Left ventricle myocardium inferior (tissue), 1 donor: Measurements from ENCODE around the gene CDC42BPB. TPM values are rescaled to one million over a fixed set of nuclear protein-coding genes. Genes with fewer than 3 reads are reported as not detected.

ENCODE experiments used
- DNase-seq: peaks from one replicate; pipeline ENCODE4 v3.0.0-alpha.2; 2020
- H3K27ac ChIP-seq: fragments of 200-600 bp; replicated peaks from 2 replicates; pipeline ENCODE4 v1.8.0; 2021
- H3K27me3 ChIP-seq: fragments of 200-600 bp; 2 replicates; pipeline ENCODE4 v1.8.0; 2021; ENCODE audit warnings: low read depth
- H3K36me3 ChIP-seq: fragments of 200-600 bp; 2 replicates; pipeline ENCODE4 v1.8.0; 2021
- H3K4me1 ChIP-seq: fragments of 200-600 bp; 2 replicates; pipeline ENCODE4 v1.8.0; 2021
- H3K4me3 ChIP-seq: fragments of 200-600 bp; 2 replicates; pipeline ENCODE4 v1.8.0; 2021; ENCODE audit warnings: mild to moderate bottlenecking, moderate library complexity
- H3K9me3 ChIP-seq: fragments of 200-600 bp; replicated peaks from 2 replicates; pipeline ENCODE4 v1.8.0; 2021
- intact Hi-C: fragments of 100-400 bp; cut with micrococcal nuclease; formaldehyde crosslinking; loops from one replicate; pipeline ENCODE4 v1.11.0; 2022
- total RNA-seq: library from RNA; stranded (reverse); fragmentation: NEBNext Ultra II Directional; extraction: Animal tissue kit (Norgen Biotek cat#: 25700); gene quantifications from one replicate; pipeline ENCODE4 v1.2.1, GENCODE V29; 2021
- TF ChIP-seq, protein P1 (sequence below): fragments of 200-600 bp; IDR thresholded peaks from 2 replicates; pipeline ENCODE4 v1.8.0; 2021; ENCODE audit warnings: antibody characterized with exemption, mild to moderate bottlenecking, borderline replicate concordance
- donor health status: DM: no; HTN: yes; CAD: no; lungs with severe emphysema.

Gene CDC42BPB
- total RNA-seq, 1 donor from 2014 or later, result 67.1 TPM

DNA sequence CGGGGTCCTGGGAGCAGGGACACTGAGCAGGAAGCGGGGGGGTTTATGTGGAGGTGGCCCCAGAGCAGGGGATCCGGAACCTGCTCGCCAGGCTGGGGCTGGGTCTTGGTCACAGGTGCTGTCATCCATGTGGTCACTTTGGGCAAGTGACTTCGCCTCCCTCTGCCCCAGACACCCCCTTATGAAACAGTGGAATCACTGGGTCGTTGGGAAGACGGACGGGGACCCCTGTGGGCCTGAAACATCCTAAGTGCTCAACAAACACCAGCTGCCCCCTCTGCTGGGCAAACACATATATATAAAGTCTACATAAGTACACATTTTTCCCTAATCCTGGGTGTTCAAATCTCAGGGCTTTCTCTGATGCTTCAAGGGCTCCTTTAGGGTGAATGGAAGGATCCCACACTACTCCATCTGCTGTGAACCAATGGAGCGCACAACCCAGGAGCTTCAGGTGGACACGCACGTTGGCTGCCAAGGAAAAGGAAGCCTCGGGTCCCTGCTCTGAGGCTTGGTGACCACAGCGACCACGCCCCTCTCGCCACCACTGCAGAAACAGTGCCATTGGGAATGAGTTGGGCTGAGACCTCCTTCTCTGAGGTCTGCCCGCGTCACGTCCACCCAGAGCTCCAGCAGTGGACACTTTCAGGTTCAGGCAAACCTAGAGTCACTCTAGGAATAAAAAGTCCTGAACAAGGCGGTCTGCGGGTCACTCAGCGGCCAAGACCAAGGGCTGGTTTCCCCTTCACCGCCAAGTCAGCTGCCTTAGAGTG is 54.6 kb downstream of the CDC42BPB start:
- DNase-seq, result no peak
- TF ChIP-seq, protein P1, sequence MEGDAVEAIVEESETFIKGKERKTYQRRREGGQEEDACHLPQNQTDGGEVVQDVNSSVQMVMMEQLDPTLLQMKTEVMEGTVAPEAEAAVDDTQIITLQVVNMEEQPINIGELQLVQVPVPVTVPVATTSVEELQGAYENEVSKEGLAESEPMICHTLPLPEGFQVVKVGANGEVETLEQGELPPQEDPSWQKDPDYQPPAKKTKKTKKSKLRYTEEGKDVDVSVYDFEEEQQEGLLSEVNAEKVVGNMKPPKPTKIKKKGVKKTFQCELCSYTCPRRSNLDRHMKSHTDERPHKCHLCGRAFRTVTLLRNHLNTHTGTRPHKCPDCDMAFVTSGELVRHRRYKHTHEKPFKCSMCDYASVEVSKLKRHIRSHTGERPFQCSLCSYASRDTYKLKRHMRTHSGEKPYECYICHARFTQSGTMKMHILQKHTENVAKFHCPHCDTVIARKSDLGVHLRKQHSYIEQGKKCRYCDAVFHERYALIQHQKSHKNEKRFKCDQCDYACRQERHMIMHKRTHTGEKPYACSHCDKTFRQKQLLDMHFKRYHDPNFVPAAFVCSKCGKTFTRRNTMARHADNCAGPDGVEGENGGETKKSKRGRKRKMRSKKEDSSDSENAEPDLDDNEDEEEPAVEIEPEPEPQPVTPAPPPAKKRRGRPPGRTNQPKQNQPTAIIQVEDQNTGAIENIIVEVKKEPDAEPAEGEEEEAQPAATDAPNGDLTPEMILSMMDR, result no peak

DNA sequence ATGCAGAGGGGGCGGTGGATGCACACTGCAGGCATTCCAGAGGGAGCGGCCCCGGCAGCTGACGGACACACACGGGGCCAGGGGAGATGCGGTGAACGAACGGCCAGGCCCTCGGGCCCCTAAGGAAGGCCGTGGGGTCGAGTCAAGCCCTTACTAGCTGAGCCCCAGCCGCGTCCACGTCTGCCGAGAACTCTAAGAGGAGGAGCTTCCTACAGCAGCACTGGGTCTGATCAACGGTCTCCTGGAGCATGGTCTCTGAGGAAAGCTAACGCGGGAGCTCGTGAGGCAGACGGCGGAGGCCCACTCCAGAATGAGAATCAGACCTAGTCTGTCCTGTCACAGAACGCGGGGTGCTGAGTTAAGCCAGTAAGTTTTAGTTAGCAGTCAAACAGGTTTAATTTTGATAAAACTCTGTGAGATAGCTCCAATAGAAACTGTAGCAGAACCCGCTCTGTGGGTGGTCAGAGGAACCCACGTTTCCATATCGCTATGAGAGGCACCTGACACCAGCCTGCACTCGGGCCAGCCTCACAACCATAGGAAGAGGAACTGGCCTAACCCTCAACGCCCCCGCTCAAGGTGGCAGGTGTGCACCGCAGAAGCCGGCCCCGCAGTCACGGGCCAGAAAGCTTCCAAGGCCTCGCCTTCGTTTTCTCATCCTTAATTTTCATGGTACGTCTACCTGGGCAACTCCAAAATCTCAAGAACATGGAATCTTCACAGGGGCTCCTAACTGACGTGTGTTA is 55.5 kb downstream of the CDC42BPB start:
- Histone ChIP-seq H3K36me3 (peaks cover 82% of the 10 kb centered on the region), H3K4me1 (peaks cover 10% of the 10 kb centered on the region), H3K9me3 (no peaks in the 10 kb centered on the region), H3K27me3 (no peaks in the 10 kb centered on the region), H3K4me3 (no peak overlapping the region), H3K27ac (no peak overlapping the region)
- TF ChIP-seq, protein P1, result no peak
- no peak for DNase-seq
- intact Hi-C loops, result no loop called here

More for the DNA sequence above, 54.6 kb downstream of the CDC42BPB start:
- Histone ChIP-seq H3K4me3 (no peak overlapping the region), H3K36me3 (peaks cover 82% of the 10 kb centered on the region), H3K27ac (no peak overlapping the region), H3K27me3 (no peaks in the 10 kb centered on the region), H3K4me1 (peaks cover 20% of the 10 kb centered on the region), H3K9me3 (no peaks in the 10 kb centered on the region)
- intact Hi-C loops, result no loop called here

DNA sequence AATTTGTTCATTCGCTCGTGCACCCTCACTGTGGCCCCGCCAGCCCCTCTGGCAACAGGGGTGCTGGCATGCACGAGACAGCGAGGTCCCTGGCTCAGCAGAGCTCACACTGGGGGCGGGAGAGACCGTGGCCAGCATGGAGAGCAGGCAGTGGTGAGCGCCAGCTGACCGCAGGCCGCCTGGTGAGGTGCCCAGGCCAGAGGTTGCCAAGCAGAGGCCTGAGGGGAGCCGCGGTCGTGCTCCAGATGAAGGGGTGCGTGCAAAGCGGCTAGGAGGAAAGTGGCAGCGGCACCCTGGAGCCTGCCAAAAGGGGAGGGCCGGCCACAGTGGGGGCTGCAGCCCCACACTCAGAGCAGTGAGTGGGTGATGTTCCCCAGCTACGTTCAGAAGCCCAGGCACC is 56.1 kb downstream of the CDC42BPB start:
- intact Hi-C loops, result no loop called here
- Histone ChIP-seq H3K36me3 (peaks cover 84% of the 10 kb centered on the region), H3K27ac (no peak overlapping the region)

DNA sequence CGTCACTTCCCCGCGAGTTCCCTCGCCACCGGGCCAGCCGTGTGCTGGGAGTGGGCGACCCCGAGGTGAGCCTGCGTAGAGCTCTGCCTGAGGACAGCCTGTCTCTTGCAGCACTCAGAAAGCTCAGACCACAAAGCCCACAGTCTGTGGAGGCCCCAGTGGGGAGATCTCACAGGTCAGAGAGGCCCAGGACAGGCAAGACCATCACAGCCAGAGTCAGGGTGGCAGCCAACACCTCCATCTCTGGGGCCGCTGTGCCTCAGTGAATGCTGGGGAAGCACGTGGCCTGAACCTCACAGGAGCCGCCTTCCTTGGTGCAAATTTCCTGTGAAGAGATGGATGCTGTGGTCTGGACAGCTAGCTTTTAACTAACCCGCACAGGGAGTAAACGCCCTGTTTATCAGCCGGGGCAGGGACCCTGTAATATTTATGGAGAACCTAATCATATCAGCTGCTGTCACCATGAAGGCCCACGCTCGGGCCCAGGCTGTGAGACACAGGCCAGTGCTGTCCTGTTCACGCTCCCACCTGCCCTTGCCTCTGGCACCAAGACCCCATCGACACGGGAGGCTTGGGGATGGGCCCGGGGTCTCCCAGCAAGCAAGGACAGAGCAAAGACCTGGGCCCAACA is 56.9 kb downstream of the CDC42BPB start:
- no peak overlapping the region for H3K4me3 ChIP-seq
- DNase-seq, result no peak
- H3K27me3 ChIP-seq, result no peaks in the 10 kb centered on the region
- TF ChIP-seq, protein P1, result no peak
- no peaks in the 10 kb centered on the region for H3K9me3 ChIP-seq
- intact Hi-C loops, result no loop called here
- H3K27ac ChIP-seq, result no peak overlapping the region
- peaks cover 10% of the 10 kb centered on the region for H3K4me1 ChIP-seq
- peaks cover 83% of the 10 kb centered on the region for H3K36me3 ChIP-seq

More for the DNA sequence above, 56.1 kb downstream of the CDC42BPB start:
- Histone ChIP-seq H3K9me3 (no peaks in the 10 kb centered on the region), H3K27me3 (no peaks in the 10 kb centered on the region), H3K4me3 (no peak overlapping the region), H3K4me1 (peaks cover 10% of the 10 kb centered on the region)
- DNase-seq, result no peak
- TF ChIP-seq, protein P1, result no peak

DNA sequence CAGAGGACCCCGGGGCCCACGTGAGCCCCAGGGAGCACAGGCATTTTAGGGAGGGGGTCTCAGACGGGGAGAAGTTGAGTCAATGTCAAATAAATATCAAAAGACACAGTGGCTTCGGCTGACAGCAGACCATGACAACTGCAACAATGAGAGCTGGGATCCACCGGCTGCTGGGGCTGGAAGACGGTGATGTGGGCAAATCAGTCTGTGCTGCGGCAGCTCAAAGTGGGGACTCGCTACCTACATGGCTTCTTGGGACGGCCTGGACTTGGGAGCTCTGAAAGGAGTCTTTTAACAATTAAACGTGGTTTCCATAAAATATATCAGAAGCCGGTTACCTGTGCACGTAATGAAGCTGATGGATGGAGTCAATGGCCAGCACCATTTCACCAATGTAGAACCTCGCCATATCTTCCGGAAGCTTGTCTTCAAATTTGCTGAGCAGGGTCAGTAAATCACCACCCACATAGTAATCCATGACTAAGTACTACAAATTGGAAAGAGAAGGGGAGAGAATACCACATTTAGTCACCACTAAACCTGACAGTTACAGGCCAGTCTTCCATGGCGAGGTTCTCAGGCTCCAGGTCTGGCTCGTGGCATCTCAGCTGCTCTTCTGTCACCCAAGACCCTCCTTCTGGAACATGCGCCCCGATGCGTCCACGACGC is 58.0 kb downstream of the CDC42BPB start:
- TF ChIP-seq, protein P1, result no peak
- H3K9me3 ChIP-seq, result no peaks in the 10 kb centered on the region
- no peak overlapping the region for H3K27ac ChIP-seq
- no peaks in the 10 kb centered on the region for H3K27me3 ChIP-seq
- no peak for DNase-seq
- intact Hi-C loops, result no loop called here
- no peak overlapping the region for H3K4me3 ChIP-seq
- peaks cover 7% of the 10 kb centered on the region for H3K4me1 ChIP-seq
- H3K36me3 ChIP-seq, result peaks cover 88% of the 10 kb centered on the region
